Ramos (cell line): Measurements from ENCODE around the gene REXO1.
"Not testable (repeated sequence)": the region's sequence is repeated elsewhere in the genome, so short reads cannot be mapped to it uniquely, and the experiment has no call there.

Experiments
- in situ Hi-C: fragments of 300-500 bp; cut with MboI; formaldehyde crosslinking; loops from one replicate; pipeline ENCODE4 v1.14.3; 2022; ENCODE audit warnings: low sequenced_read_pairs; ENCODE audit not compliant: unreplicated experiment

Gene REXO1

GRCh38 chr19:1876496-1877279 is 28.4 kb upstream of the REXO1 start:
- in situ Hi-C loops, result not testable (repeated sequence)

- in situ Hi-C loops, result no loop called here
Observed at GRCh38 chr19:1875646-1876495, 27.6 kb upstream of the REXO1 start.

GRCh38 chr19:1875265-1875645 is 27.0 kb upstream of the REXO1 start:
- in situ Hi-C loops, result not testable (repeated sequence)

GRCh38 chr19:1874554-1875185 is 26.4 kb upstream of the REXO1 start:
- in situ Hi-C loops, result no loop called here

- in situ Hi-C loops, result no loop called here
Observed at GRCh38 chr19:1873524-1874473, 25.5 kb upstream of the REXO1 start.

- in situ Hi-C loops, result no loop called here
Observed at GRCh38 chr19:1872807-1873523, 24.7 kb upstream of the REXO1 start.

GRCh38 chr19:1871630-1872029 is 23.3 kb upstream of the REXO1 start:
- in situ Hi-C loops, result no loop called here

- in situ Hi-C loops, result no loop called here
Observed at GRCh38 chr19:1871140-1871597, 22.9 kb upstream of the REXO1 start.

GRCh38 chr19:1868971-1869370 is 20.7 kb upstream of the REXO1 start:
- in situ Hi-C loops, result no loop called here

- in situ Hi-C loops, result no loop called here
Observed at GRCh38 chr19:1867349-1867724, 19.1 kb upstream of the REXO1 start.

GRCh38 chr19:1866693-1867348 is 18.5 kb upstream of the REXO1 start:
- in situ Hi-C loops, result no loop called here

- in situ Hi-C loops, result no loop called here
Observed at GRCh38 chr19:1865172-1866010, 17.1 kb upstream of the REXO1 start.

- in situ Hi-C loops, result no loop called here
Observed at GRCh38 chr19:1864480-1865171, 16.3 kb upstream of the REXO1 start.

- in situ Hi-C loops, result no loop called here
Observed at GRCh38 chr19:1863638-1864479, 15.6 kb upstream of the REXO1 start.

- in situ Hi-C loops, result no loop called here
Observed at GRCh38 chr19:1863328-1863637, 15.0 kb upstream of the REXO1 start, which contains the start of gene KLF16. Gene KLF16, minus strand, starts transcription at chr19:1863579. Its CDS starts 82 bp downstream, at chr19:1863497.
